ENCODE results near the gene C6orf163.

C6orf163 gene

GRCh38 chr6:87357479-87358196 is 13.0 kb downstream of the C6orf163 start:
- no peak for DNase-seq

DNA sequence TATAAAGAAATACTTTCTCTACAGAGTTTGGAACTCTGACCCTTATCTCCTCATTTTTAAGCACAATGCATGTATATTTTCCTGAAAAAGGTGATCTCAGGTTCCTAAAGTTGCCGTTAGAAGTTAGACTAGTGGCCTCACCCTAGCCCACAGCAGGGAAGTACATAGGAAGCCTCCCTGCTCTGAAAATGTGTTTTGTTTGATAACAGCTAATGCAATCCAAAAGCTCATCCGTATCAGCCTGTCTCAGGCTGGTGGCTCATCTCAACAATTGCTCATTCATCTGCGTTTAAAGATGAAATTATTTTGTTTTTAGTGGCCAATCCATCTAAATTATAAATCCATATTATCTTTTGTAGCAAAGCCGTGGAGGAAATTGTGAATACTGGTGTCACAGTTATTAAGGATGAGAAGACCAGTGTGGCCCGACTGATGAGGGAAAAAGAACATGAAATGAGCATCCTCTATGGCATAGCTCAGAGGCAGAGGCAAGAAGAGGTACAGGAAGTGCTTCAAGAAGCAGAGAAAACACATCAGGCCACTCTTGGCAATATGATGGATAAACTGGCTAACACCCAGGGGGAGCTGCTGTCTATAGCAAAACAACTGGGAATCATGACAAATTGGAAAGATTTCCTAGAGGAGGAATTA is 20.1 kb downstream of the C6orf163 start:
- no peak for DNase-seq

DNA sequence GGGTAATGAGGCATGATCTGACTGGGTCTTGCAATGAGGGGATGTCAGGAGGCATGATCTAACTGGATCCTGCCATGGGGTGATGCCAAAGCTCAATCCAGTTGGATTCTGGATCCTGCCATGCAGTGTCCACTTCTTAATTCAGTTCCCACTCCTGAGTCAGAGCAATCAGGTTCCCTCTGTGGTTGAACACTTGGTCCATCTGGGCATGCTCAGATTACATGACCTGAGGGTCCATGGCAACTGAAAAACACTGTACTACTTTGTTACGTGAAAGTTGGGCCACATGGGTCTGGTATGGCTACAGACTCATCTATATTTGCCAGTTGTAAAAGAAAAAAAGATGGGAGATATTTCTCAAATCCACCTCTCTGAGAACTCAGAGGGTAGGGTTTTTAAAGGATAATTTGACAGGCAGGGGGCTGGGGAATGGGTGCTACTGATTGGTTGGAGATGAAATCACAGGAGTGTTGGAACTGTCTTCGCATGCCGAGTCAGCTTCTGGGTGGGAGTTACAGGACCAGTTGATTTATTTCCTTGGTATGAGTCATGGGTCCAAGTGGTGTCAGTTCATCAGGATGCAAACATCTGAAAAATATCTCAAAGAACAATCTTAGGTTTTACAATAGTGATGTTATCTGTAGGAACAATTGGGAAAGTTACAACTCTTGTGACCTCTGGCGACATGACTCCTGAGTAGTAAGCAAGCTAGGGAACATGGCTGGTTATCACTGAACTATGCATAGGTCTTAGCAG is 21.6 kb downstream of the C6orf163 start:
- DNase-seq: no peak

DNA sequence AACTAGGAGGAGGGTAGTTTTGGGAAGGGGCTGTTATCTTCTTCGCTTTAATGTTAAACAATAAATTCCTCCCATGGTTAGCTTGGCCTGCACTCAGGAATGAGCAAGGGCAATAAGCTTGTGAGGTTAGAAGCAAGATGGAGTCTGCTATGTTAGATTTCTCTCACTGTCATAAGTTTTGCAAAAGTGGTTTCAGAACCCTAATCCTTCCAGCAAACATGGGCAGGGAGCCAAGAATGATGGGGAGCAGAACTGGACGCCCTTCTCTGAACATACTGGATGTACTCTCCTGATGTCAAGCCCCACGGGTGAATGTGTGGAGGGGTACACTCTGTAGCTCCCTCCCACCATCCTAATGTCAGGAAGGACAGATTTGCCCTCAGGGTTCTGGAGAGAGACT is 22.3 kb downstream of the C6orf163 start:
- DNase-seq: no peak

DNA sequence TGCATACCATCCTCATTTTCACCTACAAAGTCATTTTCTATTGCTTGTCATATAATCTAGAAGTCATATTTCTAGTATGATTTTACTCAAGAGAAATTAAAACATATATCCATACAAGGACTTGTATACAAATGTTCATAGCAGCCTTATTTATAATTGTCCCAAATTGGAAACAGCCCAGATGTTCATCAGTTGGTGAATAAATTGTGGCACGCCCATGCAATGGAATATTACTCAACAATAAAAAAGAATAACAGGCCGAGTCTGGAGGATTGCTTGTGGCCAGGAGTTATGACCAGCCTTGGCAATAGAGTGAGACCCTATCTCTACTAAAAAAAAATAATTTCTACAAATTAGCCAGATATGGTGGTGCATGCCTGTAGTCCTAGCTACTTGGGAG is 28.8 kb downstream of the C6orf163 start:
- DNase-seq: no peak

- DNase-seq: no peak
These were observed 30.7 kb downstream of the C6orf163 start for GRCh38 chr6:87375315-87375714.

DNA sequence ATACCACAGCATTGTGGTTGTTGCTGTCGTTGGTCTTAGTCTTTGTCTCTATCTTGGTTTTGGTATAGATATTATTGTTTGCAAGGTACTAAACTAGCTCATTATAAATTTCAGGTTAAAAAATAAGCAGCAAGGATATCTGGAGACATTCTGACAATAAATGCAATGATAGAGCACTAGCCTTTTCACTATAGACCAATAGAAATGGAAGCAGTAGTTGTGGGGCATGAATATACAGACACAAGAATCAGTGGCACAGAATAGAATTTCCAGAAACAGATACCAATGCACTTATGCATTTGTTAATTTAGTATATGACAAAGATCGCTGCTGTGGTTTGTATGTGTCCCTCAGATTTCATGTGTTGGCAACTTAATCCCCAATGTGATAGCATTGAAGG is 32.0 kb downstream of the C6orf163 start:
- no peak for DNase-seq

DNA sequence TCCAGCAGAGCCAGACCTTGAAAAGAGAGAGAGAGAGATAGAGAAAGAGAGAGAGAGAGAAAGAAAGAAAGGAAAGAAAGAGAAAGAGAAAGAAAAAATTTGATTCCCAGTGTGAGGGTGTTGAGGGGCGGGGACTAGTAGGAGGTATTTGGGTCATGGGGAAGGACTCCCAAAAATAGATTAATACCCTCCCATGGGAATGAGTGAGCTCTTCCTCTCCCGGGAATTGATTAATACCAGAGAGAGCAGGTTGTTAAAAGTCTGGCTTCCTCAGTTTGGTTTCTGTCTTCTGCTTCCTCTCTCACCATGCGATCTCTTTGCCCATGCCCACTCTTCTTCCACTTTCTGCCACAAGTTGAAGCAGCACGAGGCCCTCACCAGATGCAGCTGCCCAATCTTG is 34.3 kb downstream of the C6orf163 start:
- no peak for DNase-seq

DNA sequence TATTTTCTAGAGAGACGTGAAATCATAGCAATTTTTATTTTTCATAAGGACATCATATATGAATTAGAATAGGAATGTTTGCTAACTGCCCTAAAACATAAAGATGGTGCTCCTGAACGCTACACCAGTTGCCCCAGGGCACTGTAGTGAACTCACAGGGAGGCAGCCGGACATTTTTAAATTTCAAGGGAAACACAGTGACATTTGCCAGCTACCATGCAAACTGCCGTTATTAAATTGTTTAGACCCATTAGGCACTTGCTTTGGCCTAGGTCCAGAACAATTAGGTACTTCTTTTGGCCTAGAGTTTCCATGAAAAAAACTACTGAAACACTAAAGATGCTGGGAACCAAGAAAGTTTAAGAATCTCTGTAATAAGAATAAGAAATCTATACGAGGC is 38.2 kb downstream of the C6orf163 start:
- peak; percentile 30 for DNase-seq

- DNase-seq: no peak
These were observed 39.4 kb downstream of the C6orf163 start for GRCh38 chr6:87384038-87384437.

GRCh38 chr6:87384449-87384848 is 39.8 kb downstream of the C6orf163 start:
- DNase-seq: no peak

- peak; percentile 14 for DNase-seq
These were observed 46.7 kb downstream of the C6orf163 start for GRCh38 chr6:87391334-87391733.

- DNase-seq: peak; percentile 45
These were observed 48.5 kb downstream of the C6orf163 start for GRCh38 chr6:87393026-87393622.

GRCh38 chr6:87395431-87395830 is 50.8 kb downstream of the C6orf163 start:
- no peak for DNase-seq

DNA sequence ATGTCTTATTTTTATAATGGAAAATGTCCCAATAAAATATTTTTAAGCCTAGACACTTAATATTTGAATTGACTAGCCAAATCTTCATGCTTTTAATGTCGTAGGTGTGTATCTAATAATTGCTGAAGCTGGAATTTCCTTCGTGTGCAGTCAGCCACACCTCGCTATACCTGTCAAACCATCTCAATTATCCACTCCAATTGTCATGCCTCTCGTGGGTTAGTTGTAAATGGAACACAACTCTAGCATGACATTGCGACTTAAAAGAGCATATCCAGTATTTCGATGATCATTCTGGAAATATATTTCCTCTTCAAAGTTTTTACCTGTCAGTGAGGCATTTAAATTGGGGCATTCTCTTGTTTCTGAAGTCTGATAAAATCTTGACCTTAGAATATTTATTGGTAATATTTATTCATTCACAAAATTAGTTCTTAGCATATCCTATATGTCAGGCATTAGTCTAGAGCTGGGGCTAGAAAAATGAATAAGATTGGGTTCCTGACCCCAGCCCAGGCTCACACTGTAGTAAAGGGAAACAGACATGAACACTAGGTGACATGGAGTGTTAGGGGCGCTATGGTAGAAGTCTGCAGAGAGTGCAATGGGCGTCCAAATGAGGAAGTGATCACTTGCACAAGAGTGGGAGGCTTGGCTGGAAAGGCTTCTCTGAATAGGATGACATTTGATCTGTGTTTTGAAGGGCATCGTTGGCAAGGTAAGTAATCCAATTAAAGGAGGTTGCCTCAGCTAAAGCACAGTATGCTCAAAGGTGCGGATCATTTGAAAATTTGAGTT is 52.2 kb downstream of the C6orf163 start:
- no peak for DNase-seq

DNA sequence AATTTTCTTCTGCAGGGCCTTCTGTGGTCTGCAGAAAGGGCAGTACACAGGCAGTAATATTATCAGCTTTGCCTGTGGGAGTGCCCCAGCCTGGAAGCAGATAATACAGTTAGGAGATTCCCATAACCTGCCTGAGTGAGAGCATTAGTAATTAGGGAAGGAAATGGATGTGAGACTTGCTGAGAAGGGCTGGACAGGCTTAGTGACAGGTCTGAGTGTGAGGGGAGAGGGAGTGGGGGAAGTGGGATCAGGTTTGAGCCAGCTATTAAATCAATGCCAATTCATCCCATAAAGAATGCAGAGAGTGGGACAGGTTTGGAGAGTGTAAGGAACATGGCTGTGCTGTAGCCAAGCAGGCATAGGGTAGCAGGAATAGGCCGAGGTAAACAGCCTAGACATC is 53.0 kb downstream of the C6orf163 start:
- no peak for DNase-seq

- DNase-seq: no peak
These were observed 57.2 kb downstream of the C6orf163 start for GRCh38 chr6:87401832-87402231.

- peak; percentile 58 for DNase-seq
These were observed 62.9 kb downstream of the C6orf163 start for GRCh38 chr6:87407561-87407900.

DNA sequence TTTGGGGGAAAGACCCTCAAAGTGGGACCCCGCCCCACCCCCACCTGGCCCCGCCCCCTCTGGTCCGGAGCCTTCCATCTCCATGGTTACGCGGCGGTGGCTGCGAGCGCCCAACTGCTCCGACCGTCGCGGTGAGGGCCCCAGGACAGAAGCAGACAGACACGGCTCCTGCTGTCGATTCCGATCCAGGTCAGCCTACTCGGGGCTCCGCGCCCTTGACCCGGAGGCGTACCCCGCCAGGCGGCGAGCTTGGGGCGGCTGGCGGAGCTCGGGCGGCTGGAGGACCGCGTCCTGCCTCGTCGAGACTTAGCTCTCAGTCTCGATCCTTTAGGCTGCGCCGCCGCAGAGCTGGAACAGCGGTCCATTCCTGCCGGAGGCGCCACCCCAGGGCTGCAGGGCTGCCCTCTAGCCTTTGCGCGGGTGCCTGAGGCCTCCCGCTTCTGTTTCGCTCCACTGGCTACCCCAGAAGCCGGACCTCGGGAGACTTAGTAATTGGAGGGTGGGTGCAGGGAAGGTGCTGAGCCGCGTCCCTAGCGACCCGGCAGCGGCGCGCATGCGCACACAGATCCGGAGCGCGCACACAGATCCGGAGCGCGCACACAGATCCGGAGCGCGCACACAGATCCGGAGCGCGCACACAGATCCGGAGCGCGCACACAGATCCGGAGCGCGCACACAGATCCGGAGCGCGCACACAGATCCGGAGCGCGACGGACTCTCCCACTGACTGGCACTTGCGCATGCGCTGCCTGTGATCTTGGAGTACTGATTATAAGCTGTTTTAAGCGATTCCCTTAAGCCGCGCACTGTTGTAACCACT is 63.5 kb downstream of the C6orf163 start, which contains the start of gene CFAP206:
CFAP206 (plus strand) TSS at position 72 of the 820 bp plus-strand sequence. CDS start 1,868 bp downstream, outside the sequence.
- DNase-seq: peak; percentile 80

- no peak for DNase-seq
These were observed 64.1 kb downstream of the C6orf163 start for GRCh38 chr6:87408721-87409155.

Measured in NCI-H1105 (cell line).